Measurements from ENCODE around the gene DGAT2. TPM values are rescaled to one million over a fixed set of nuclear protein-coding genes. Genes with fewer than 3 reads are reported as not detected.

Gene DGAT2
- total RNA-seq, 1 experiment from 2014 or later = 2.8 TPM

GRCh38 chr11:75785187-75785586, 16.6 kb downstream of the DGAT2 start:
- Mint-ChIP-seq H3K36me3 (ENCODE audit: insufficient read depth in 1 of 3, low read depth in 3 of 3) (no peaks in the 10 kb centered on the region; a peak in 1 of 7 replicates), H3K27me3 (ENCODE audit: low read depth) (no peaks in the 10 kb centered on the region; the same call in 1 of the 2 replicates), H3K27ac (no peak overlapping the region), H3K4me1 (peaks cover 0 to 4% of the 10 kb centered on the region in 2 experiments; a peak in 1 of 4 replicates), H3K9me3 (no peaks in the 10 kb centered on the region), H3K4me3 (no peak overlapping the region)
- Histone ChIP-seq H3K79me2 (ENCODE audit: insufficient read depth, low read length) (no peaks in the 10 kb centered on the region), H3K4me2 (ENCODE audit: insufficient read depth, insufficient read length, low read length) (no peak overlapping the region), H3K4ac (ENCODE audit: low read depth, low read length) (no peak overlapping the region), H3K27ac (ENCODE audit: insufficient read length, low read depth, low read length) (no peak overlapping the region), H4K8ac (replicated peaks; ENCODE audit: insufficient read length, low read depth, low read length) (no peak overlapping the region), H2BK5ac (ENCODE audit: insufficient read length, low read length) (no peak overlapping the region), H2BK15ac (ENCODE audit: low read depth, low read length) (no peak overlapping the region), H3K27me3 (ENCODE audit: insufficient read depth, low read length) (no peaks in the 10 kb centered on the region), H3K56ac (ENCODE audit: insufficient read length, low read depth, low read length) (no peak overlapping the region), H3K23me2 (ENCODE audit: insufficient read length, low read depth, low read length, poor library complexity, severe bottlenecking) (no peaks in the 10 kb centered on the region), H2AK5ac (ENCODE audit: insufficient read length, low read length) (no peak overlapping the region), H2BK12ac (ENCODE audit: insufficient read length, low read depth, low read length) (no peak overlapping the region), H4K5ac (ENCODE audit: insufficient read length, low read depth, low read length) (no peak overlapping the region), H3K18ac (ENCODE audit: insufficient read length, low read depth, low read length) (no peak overlapping the region), H3K9me3 (ENCODE audit: control insufficient read depth, low read depth, low read length) (no peaks in the 10 kb centered on the region), H3K4me1 (ENCODE audit: insufficient read depth, low read length) (no peaks in the 10 kb centered on the region), H3K14ac (ENCODE audit: insufficient read depth, low read length) (no peak overlapping the region), H3K9ac (ENCODE audit: extremely low read depth, insufficient read length, low read length) (no peak overlapping the region), H2AFZ (ENCODE audit: low read length) (no peak overlapping the region), H4K20me1 (ENCODE audit: control insufficient read depth, insufficient read depth, insufficient read length) (no peaks in the 10 kb centered on the region), H3T11ph (ENCODE audit: low read length) (no peak overlapping the region), H3K23ac (ENCODE audit: insufficient read length, low read depth, low read length) (no peak overlapping the region), H3K79me1 (ENCODE audit: insufficient read depth, low read depth, low read length, poor library complexity, severe bottlenecking) (no peaks in the 10 kb centered on the region), H4K91ac (ENCODE audit: insufficient read length, low read depth, low read length) (no peak overlapping the region), H2BK20ac (ENCODE audit: low read depth, low read length, poor library complexity, severe bottlenecking) (no peak overlapping the region), H2BK120ac (ENCODE audit: low read depth, low read length, poor library complexity, severe bottlenecking) (no peak overlapping the region)
- TF ChIP-seq CTCF (conservative IDR thresholded peaks at IDR 0.05) = no peak
- WGBS (ENCODE audit: extremely low coverage, insufficient read length, low lambda C conversion rate) = no CpG with 5 or more reads among the region's 4 CpGs
- no peak for DNase-seq
